Skin of body (tissue), 2 donors: ENCODE measurements around the gene TUSC2. TPM values are rescaled to one million over a fixed set of nuclear protein-coding genes. Genes with fewer than 3 reads are reported as not detected.
"Not testable (repeated sequence)": the region's sequence is repeated elsewhere in the genome, so short reads cannot be mapped to it uniquely, and the experiment has no call there.

Experiments used
- DNase-seq: peaks from one replicate; lab custom pipeline; 2025; lab: John Stamatoyannopoulos, UW
- total RNA-seq: library from RNA; depleted of rRNA; stranded (reverse); fragments of >200 nt; gene quantifications from one replicate; pipeline ENCODE4 v1.2.3, GENCODE V29; 2014

TUSC2 gene
- total RNA-seq, 1 donor from 2014 or later, result 5.8 TPM

GRCh38 chr3:50318615-50319014, 9.4 kb downstream of the TUSC2 start:
- no peak for DNase-seq

GRCh38 chr3:50318163-50318562, 9.9 kb downstream of the TUSC2 start:
- no peak for DNase-seq

- DNase-seq, result no peak
Observed at GRCh38 chr3:50317300-50317699, 10.7 kb downstream of the TUSC2 start.

GRCh38 chr3:50316657-50317242, 11.3 kb downstream of the TUSC2 start:
- no peak for DNase-seq

GRCh38 chr3:50314816-50315215, 13.2 kb downstream of the TUSC2 start:
- no peak for DNase-seq

- no peak for DNase-seq
Observed at GRCh38 chr3:50314342-50314741, 13.7 kb downstream of the TUSC2 start.

GRCh38 chr3:50312041-50312440, 16.0 kb downstream of the TUSC2 start:
- not testable (repeated sequence) for DNase-seq

GRCh38 chr3:50304601-50305000, 23.4 kb downstream of the TUSC2 start:
- DNase-seq, result no peak

- DNase-seq, result no peak
Observed at GRCh38 chr3:50303013-50303815, 24.8 kb downstream of the TUSC2 start, which contains the start of gene HYAL1. TSS of gene HYAL1 (minus strand) at chr3:50303574. CDS start at chr3:50302956, 618 bp downstream.

- DNase-seq, result no peak
Observed at GRCh38 chr3:50302095-50303012, 25.7 kb downstream of the TUSC2 start.

- no peak for DNase-seq
Observed at GRCh38 chr3:50300681-50301254, 27.3 kb downstream of the TUSC2 start.

- DNase-seq, result peak; percentile 73
Observed at GRCh38 chr3:50299929-50300680, 27.9 kb downstream of the TUSC2 start.

- no peak for DNase-seq
Observed at GRCh38 chr3:50299638-50299928, 28.4 kb downstream of the TUSC2 start.

GRCh38 chr3:50298836-50299637, 29.0 kb downstream of the TUSC2 start, which contains the start of the genes HYAL3 and NAA80:
TSS of gene HYAL3 (minus strand) at chr3:50299405. CDS start at chr3:50295602, 3,803 bp downstream.
TSS of gene NAA80 (minus strand) at chr3:50299405. CDS start at chr3:50297463, 1,942 bp downstream.
- DNase-seq, result peak; percentile 99

GRCh38 chr3:50297896-50298725, 29.9 kb downstream of the TUSC2 start:
- DNase-seq, result no peak

- no peak for DNase-seq
Observed at GRCh38 chr3:50297384-50297775, 30.6 kb downstream of the TUSC2 start.

- DNase-seq, result no peak
Observed at GRCh38 chr3:50296721-50297383, 31.2 kb downstream of the TUSC2 start.
